GM18520 (cell line): ENCODE data around the gene TPH1.

Source experiments
- ATAC-seq: cut with Tn5 transposase; IDR thresholded peaks from one replicate; pipeline ENCODE4 v1.9.1; 2021; ENCODE audit not compliant: unreplicated experiment

The TPH1 gene

GRCh38 chr11:18046116-18046777 lies at the start of gene TPH1:
TSS of gene TPH1 (minus strand) at chr11:18046269. CDS start at chr11:18040762, 5,507 bp downstream.
- no peak for ATAC-seq

GRCh38 chr11:18093959-18094358 lies 47.9 kb upstream of the TPH1 start:
- ATAC-seq = no peak

- no peak for ATAC-seq
These were observed 45.7 kb upstream of the TPH1 start for GRCh38 chr11:18091731-18092130.

- no peak for ATAC-seq
These were observed 42.9 kb upstream of the TPH1 start for GRCh38 chr11:18088966-18089365.

- no peak for ATAC-seq
These were observed 42.3 kb upstream of the TPH1 start for GRCh38 chr11:18088366-18088765.

GRCh38 chr11:18081551-18081950 lies 35.5 kb upstream of the TPH1 start:
- no peak for ATAC-seq

- ATAC-seq = no peak
These were observed 34.4 kb upstream of the TPH1 start for GRCh38 chr11:18080451-18080850.

GRCh38 chr11:18078909-18079308 lies 32.8 kb upstream of the TPH1 start:
- no peak for ATAC-seq

- ATAC-seq = no peak
These were observed 29.4 kb upstream of the TPH1 start for GRCh38 chr11:18075444-18075843.

- no peak for ATAC-seq
These were observed 25.1 kb upstream of the TPH1 start for GRCh38 chr11:18071098-18071705.

GRCh38 chr11:18067372-18067771 lies 21.3 kb upstream of the TPH1 start:
- ATAC-seq = no peak

GRCh38 chr11:18066626-18067025 lies 20.6 kb upstream of the TPH1 start:
- no peak for ATAC-seq

- no peak for ATAC-seq
These were observed 19.5 kb upstream of the TPH1 start for GRCh38 chr11:18065572-18065971.

- ATAC-seq = no peak
These were observed 18.5 kb upstream of the TPH1 start for GRCh38 chr11:18064450-18065054.

- no peak for ATAC-seq
These were observed 17.9 kb upstream of the TPH1 start for GRCh38 chr11:18063862-18064434.

- ATAC-seq = no peak
These were observed 17.1 kb upstream of the TPH1 start for GRCh38 chr11:18063125-18063524.

- ATAC-seq = no peak
These were observed 15.3 kb upstream of the TPH1 start for GRCh38 chr11:18061351-18061750.

GRCh38 chr11:18056561-18057181 lies 10.6 kb upstream of the TPH1 start:
- no peak for ATAC-seq

GRCh38 chr11:18054511-18055103 lies 8.5 kb upstream of the TPH1 start:
- no peak for ATAC-seq

- ATAC-seq = no peak
These were observed 4.8 kb upstream of the TPH1 start for GRCh38 chr11:18050848-18051247.

- no peak for ATAC-seq
These were observed 9.6 kb downstream of the TPH1 start for GRCh38 chr11:18036456-18036855.
